Renal cortex interstitium (tissue), 11 donors: ENCODE results near the gene ZC3H14. TPM values are rescaled to one million over a fixed set of nuclear protein-coding genes. Genes with fewer than 3 reads are reported as not detected.

Experiments used
- DNase-seq, 11 donors: peaks; one replicate each; pipeline ENCODE4 v3.0.0-alpha.2; 2013; ENCODE audit warnings: low read depth in 9 of 11, low spot score in 4 of 11; ENCODE audit errors: extremely low read depth in 1 of 11
- polyA plus RNA-seq, 3 donors: library from polyadenylated mRNA; unstranded; fragments of 120-200 nt; gene quantifications; one replicate each; pipeline ENCODE4 v1.2.1, GENCODE V29; 2013; ENCODE audit not compliant: insufficient read length in 3 of 3

The ZC3H14 gene
- polyA plus RNA-seq, 3 donors: 92.9 to 106 (median 96.3) TPM

DNA sequence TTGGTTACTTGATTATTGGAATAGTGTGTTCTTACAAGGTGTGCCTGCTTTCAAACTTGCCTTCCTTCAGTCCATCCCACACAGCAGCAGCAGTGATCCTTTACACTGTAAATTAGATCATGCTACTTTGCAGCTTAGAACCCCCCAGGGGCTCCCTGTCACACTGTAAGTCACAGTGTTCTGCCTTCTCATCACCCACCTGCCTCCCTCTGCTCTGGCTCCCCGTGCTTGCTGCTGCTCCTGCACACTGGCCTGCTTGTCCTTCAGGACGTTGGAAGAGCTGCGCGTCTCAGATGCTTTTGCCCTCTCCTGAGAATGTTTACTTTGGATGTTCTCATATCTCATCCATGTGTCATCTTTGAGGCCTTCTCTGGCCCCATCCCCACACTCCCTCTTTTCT is 27.3 kb downstream of the ZC3H14 start:
- no peak for DNase-seq

DNA sequence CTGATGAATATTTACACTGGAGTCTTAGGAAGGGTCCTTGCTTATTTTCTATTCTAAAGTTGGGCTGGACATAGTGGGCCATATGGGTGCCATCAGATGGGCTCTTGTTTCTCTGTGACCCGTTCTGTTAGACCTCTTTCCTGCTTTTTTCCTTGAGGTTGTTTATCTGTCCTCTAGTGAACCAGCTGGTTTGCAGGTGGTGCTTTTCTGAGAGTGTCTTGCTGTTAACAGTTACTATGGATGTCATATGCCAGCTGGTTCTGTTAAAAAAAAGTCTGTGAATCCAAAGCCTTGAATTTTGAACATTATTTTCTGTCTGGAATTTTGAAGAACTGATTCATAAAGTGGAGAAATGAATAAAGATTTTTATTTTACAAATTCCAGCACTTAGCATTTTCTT is 29.2 kb downstream of the ZC3H14 start:
- DNase-seq: peak in 2 of 11 donors; percentile 21 to 50

DNA sequence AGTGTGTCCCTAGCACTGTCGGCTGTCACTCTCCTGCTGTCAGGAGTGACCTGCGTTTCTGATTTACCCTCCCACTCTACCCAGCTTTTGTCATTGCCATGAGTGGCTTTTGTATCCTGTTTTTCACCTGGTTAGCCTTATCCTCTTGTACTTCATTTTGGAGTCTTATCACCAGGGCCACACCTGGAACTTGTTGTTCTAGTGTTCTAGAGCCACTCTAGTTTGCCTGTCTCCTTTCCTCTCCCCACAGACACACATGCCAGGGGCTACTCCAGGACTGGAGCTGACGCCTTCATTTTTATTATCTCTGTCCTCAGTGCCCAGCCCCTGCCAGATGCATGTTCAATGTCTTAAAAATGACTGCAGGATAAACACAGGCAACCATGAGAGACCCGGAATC is 34.2 kb downstream of the ZC3H14 start:
- DNase-seq: no peak

DNA sequence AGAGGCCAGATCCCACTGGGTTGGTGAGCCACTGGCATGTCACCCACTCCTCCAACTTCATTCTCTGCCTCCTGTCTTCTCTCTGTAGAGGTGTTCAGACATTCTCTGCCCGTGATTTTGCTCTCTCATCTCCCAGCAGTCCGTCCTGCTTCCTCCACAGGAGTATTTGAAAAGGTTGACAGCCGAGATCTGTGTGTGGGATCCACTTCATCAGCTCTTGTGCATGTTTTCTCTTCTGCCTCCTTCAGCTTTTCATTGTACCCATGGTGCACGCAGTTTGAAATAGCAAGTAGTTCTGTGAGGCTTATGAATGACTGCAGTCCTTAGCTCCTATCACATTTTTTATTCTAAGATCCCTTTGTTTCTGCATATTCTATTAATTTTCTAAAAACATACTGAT is 34.8 kb downstream of the ZC3H14 start:
- DNase-seq: no peak

DNA sequence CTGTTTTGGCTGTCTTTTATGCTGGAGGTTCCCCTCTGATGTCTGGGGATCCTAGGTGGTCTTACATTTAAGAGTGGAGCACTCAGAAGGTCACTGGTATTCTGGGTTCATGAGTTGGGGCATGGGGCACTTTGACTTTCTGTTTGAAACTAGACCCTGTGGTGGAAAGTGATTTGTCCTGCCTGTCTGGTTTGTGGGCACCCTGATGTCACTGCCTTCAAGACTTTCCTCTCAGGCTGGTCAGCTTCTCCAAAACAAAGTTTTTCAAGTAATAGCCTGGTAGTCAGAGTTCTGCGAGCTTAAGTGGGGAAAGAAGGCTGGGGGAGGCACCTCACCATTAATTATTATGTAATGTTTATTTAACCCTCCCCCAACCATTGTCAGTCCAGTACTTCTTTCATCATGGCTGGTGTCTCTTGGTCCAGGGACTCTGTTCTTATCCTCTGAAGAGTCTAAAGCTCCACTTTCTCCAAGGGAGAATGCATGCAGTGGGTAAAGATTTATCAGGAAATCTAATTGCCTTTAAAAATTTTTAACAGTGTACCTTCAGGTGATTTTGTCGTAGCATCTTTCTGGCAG is 35.3 kb downstream of the ZC3H14 start:
- DNase-seq: no peak

DNA sequence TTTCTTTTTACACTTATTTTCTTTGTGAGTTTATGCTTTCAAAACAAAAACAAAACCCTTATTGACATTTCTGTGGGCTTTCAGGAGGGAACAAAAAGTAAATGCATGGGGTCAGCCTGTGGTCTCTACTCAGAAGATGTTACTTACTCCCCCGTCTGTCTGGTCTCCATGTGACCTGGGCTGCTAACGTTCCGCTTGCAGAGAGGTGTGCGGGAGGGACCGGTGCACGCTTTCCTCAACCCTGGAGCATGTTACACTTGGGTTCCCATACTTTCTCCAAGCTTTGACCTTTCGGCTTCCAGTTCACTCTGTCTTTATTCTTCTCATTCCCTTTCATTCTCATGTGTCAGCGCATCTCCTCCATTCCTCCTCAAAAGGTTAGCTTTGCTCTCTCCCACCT is 36.5 kb downstream of the ZC3H14 start:
- peak in 1 of 11 donors; percentile 17 for DNase-seq

DNA sequence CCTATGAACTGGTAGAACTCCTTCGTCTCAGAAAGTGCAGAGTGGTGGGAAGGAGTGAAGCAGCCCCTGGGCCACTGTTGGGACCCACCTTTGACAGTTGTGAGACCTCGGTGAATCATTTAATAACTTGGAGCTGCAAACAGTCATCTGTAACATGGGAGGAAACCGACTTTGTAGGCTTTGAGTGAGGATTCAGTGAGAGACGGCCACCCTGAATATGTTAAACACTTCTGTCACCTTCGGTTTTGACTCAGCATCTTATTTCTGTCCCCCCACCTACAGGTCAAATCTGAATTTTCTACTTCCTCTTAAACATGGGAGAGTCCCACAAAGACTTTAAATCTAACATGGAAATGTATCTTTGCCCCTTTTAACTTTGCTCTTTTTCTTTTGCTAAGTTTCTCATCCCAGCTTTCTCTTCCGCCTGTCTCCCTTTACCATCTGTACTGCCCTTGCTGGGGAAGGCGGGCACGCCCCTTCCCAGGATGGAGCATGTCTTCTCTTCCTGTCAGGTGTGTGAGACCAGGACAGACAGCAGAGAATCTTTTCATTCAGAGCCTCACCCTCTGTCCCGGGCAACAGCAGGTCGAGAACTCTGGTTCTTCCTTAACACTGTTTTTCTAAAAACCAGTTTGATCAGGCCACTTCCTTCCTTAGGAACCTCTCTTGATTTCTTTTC is 37.1 kb downstream of the ZC3H14 start:
- DNase-seq: no peak

DNA sequence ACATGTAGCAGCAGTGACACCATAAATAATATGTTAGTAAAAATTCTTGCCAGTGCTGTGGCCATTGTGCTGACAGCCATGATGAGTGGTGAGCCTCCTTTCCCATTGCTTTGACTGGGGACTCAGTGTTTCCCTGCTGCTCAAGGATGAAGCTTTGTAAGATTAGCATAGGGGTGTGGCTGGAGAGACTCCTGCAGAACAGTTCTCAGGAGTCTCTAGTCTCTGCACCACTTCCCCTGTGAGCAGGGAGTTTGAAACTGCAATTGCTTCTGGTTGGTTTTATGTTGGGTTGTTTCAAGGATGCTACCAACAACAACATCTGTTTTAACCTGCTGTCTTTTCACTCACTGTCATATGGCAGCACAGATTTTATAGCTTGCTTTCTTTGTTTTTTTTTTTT is 41.4 kb downstream of the ZC3H14 start:
- no peak for DNase-seq

DNA sequence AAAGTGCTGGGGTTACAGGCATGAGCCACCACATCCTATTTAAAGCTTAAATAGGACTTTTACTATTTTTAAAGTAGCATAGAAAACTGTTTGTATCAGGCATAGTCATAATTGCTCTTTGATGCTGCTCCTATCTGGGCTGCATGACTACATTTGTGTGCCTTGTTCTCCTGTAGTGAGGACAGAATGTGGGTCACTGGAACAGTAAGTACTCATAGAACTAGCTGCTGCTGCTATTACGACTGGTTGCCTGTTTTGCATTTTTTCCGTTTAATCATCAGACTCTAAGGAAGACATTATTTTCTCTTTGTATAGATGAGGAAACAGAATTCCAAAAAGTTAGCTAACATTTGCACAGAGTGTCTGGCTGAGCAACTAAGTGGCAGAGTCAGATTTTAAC is 42.8 kb downstream of the ZC3H14 start:
- DNase-seq: no peak

DNA sequence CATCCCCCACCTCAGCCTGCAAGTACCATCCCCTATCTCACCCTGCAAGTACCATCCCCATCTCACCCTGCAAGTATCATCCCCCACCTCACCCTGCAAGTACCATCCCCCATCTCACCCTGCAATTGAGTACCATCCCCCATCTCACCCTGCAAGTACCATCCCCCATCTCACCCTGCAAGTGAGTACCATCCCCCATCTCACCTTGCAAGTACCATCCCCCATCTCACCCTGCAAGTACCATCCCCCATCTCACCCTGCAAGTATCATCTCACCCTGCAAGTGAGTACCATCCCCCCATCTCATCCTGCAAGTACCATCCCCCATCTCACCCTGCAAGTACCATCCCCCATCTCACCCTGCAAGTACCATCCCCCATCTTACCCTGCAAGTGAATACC is 45.0 kb downstream of the ZC3H14 start:
- no peak for DNase-seq

DNA sequence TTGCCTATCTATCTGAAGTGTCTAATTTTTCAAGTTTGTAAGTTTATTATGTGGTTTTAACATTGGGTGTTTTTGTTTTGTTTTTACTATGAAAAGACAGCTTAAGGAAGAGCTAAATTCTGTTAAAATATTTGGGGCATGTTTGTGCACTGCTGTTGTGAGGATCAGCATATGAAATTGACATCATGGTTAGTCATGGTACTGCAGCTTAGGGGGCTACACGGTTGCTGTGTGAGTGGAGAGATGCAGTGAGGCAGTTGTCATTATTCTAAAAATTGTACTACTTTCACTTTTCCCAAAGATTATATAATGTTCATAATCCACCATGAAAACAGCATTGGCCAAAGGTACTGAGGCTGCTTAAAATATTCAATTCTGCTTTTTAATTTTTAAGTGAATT is 49.0 kb downstream of the ZC3H14 start:
- no peak for DNase-seq

DNA sequence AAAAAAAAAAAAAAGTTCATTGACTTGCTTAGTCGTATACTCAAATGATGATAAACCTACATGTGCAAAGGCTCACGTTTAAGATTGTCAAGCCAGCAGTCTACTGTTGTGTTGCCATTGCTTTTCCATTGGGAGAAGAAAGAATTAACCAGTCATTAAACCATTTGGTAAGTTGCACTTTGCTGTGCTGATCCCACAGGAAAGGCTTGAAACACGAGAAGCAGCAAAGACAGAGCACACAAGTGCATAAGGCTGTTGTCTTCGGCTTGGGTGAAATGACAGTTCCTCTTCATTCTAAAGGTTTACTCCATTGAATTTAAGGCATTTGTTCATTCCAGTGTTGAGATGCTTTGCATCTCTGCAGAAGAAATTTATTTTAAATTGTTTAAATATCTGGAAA is 50.1 kb downstream of the ZC3H14 start:
- DNase-seq: no peak

DNA sequence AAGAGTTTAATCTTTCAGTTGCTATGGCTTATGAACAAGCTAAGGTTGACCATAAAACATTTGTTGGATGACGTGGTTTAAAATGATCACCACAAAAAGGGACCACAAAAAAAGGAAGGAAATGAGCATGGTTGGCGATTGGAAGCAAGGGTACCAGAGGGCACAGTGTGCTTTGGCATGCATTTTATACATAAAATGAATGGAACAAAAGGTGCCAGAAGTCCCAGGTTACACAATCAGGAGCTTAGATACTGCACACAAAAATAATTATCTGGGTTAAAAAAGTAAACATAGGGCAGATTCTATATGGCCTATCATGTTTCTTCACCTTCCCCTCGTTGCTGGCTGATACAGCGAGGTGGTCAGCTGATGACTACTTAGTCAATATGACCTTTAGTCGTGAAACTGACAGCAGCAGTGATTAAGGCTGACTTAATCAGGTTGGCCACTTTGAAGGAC is 50.7 kb downstream of the ZC3H14 start:
- no peak for DNase-seq

DNA sequence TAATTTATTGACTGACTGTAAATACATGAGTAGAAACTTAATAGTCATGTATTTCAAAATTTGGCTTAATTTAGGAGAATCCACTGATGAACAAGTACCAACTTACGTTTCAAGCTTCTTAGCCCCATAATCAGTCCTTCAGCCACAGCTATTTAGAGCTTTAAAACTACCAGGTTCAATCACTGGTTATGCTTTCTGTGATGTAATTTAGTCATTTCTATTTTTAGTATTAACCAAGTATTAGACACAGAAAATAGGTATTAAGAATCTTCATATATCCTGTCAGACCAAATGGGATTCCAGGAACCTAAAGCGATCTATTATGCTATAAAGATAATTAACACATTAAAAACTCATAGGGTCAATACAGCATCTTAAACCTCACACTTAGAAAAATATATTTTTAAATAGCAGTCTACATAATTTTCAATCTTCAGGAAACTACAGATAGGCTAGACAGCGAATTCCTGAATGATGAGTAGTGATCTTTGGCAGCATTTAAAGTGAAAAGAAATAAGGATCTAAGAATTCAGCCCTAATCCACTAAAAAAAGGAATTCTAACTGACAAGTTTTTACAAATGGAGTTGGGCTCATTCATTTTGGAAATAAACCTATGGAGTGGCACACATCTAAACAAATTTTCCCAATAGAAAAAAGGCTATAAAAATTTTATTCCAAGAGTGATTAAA is 51.5 kb downstream of the ZC3H14 start:
- no peak for DNase-seq

DNA sequence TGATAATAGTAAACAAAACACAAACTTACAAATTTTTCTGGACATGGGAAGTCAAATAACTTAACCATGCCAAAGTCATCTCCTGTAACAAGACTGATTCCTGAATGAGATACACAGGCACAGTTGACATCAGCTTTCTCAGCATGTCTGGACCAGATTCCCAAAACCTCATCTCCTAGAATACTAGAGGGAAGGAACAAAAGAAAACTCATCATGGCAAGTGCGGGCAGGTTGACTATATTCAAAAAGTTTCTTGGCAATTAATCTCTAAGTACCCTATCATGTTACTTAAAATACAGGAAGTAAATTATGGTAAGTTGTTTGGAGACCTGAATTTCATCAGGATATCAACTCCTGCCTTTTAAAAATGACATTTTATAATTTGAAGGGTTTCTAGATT is 53.9 kb downstream of the ZC3H14 start:
- no peak for DNase-seq

DNA sequence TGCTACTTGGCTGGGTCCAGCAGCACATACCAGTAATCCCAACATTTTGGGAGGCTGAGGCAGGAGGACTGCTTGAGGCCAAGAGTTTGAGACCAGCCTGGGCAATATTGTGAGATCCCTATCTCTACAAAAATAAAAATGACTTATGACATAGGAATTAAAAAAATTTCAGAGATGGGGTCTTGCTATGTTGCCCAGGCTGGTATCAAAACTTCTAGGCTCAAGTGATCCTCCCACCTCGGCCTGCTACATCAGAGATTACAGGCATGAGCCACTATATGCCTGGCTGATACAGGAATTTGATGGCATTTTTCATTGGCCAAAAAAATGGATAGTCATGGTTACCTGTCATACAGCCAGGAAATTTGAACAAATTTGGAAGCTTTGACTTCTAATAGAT is 54.6 kb downstream of the ZC3H14 start:
- no peak for DNase-seq

DNA sequence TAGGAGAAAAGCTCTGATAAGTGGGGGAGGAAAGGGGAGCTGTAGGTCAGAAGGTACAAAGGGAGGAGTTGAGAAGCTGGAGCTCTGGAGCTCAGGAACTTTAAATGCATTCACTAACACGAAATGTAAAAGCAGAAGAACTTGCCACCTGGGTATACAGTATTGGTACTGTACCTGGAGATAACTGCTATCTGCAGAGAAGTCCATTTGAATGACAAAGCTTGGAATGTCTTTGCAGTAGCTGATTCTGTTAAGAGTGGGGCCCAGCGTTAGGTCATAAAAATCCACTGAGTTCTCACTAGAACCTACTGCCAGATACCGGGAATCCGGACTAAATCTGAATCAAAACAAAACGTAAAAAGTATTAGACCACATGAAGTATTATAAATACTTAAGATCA is 55.6 kb downstream of the ZC3H14 start:
- no peak for DNase-seq

DNA sequence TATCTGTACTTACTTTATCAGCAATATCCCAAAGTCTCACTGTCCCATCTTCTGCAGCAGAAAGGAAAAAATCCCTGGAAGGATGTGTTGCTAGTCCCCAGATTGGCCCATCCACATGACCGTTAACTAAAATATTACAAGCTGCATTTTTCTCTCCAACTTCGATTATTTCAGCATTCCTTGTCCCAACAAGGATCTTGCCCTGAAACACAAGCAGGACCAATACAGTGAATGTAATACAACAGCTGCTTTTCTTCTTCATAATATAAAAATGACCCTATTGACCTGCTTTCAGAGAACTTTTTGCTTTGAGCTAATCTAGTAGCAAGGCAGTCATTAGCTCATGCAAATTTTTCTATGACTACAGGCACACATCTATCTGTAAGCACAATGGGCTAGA is 58.3 kb downstream of the ZC3H14 start:
- peak in 5 of 11 donors; percentile 26 to 46 (median 26) for DNase-seq

DNA sequence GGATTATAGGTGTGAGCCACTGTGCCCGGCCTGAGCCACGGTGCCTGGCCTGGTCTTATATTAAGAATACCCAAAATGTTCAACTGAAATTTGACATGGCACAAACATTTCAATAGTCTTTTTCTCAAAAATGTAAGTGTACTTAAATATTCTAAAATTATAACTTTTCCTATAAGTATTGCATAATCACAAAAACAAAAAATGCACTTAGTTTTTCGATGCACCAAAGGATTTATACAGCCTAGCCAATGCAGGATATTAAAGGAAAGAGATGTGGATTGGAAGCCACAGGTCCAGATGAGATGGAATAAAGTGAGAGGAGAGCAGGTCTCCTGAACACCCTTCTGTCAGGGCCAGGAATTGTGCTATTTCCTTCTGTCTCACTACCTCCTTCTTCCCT is 62.8 kb downstream of the ZC3H14 start:
- DNase-seq: no peak

DNA sequence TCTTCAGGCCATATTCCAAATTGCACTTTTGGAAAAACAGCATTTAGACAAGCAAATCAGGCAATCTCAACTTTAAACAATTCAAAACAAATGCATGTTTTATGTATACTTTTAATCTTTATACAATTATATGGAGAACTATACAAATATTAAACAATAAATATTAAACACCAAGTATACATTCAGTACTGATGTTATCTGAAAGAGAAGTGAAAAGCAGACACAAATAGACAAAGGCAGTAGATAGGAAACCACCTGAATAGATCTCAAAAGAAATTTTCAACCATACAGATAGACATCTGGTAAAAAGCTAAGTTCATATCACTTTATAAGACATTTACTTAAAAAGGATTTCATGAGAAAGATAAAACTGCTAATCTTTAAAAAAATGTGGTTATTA is 65.2 kb downstream of the ZC3H14 start:
- no peak for DNase-seq

DNA sequence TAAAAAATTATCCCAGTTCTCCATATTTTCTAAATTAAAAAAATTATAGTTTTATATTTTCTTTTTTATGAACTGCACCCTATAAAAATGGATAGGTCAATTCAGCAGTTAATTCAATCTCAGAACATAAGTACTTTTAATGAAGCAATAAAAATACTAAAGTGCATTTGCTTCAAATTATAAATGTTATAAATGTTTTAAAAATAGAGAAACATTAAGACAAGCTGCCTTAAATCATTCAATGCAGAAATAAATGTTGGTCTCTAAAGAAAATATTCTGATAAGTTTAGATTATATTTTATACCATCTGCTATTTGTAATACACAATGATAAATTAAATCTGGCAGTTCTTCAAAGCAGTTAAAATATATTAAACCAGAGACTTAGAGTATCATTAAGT is 65.6 kb downstream of the ZC3H14 start:
- peak in 3 of 11 donors; percentile 25 to 51 (median 37) for DNase-seq
